GM12865 (cell line): ENCODE data around the gene AMZ2.
"Not testable (repeated sequence)": the region's sequence is repeated elsewhere in the genome, so short reads cannot be mapped to it uniquely, and the experiment has no call there.

Experiments
- DNase-seq: peaks from one replicate; pipeline ENCODE4 v3.0.0; 2010; ENCODE audit warnings: low read depth
- H3K4me3 ChIP-seq: 2 replicates; pipeline ENCODE4 v1.5.1; 2011; ENCODE audit warnings: mild to moderate bottlenecking, low read depth, low read length, control low read depth
- TF ChIP-seq, protein P1 (sequence below): IDR thresholded peaks from 2 replicates; pipeline ENCODE4 v1.5.1; 2011; ENCODE audit warnings: low read length, control low read depth, low read depth, inconsistent platforms; ENCODE audit not compliant: insufficient read depth; ENCODE audit errors: missing control alignments

Gene AMZ2

DNA sequence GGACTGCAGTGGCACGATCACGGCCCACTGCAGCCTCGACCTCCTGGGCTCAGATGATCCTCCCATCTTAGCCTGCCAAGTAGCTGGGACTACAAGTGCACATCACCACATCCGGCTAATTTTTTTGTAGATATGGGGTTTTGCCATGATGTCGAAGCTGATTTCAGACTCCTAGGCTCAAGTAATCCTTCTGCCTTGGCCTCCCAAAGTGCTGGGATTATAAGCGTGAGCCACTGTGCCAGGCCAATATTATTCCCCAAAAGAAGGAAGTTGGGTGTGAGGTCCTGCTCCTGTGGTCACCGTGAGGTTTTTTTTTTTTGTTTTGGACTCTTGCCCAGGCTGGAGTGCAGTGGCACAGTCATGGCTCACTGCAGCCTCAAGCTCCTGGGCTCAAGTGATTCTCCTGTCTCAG lies 1.5 kb downstream of the AMZ2 start:
- H3K4me3 ChIP-seq = peak overlapping the region; percentile 98
- DNase-seq = peak; percentile 61
- TF ChIP-seq, protein P1, sequence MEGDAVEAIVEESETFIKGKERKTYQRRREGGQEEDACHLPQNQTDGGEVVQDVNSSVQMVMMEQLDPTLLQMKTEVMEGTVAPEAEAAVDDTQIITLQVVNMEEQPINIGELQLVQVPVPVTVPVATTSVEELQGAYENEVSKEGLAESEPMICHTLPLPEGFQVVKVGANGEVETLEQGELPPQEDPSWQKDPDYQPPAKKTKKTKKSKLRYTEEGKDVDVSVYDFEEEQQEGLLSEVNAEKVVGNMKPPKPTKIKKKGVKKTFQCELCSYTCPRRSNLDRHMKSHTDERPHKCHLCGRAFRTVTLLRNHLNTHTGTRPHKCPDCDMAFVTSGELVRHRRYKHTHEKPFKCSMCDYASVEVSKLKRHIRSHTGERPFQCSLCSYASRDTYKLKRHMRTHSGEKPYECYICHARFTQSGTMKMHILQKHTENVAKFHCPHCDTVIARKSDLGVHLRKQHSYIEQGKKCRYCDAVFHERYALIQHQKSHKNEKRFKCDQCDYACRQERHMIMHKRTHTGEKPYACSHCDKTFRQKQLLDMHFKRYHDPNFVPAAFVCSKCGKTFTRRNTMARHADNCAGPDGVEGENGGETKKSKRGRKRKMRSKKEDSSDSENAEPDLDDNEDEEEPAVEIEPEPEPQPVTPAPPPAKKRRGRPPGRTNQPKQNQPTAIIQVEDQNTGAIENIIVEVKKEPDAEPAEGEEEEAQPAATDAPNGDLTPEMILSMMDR = no peak

DNA sequence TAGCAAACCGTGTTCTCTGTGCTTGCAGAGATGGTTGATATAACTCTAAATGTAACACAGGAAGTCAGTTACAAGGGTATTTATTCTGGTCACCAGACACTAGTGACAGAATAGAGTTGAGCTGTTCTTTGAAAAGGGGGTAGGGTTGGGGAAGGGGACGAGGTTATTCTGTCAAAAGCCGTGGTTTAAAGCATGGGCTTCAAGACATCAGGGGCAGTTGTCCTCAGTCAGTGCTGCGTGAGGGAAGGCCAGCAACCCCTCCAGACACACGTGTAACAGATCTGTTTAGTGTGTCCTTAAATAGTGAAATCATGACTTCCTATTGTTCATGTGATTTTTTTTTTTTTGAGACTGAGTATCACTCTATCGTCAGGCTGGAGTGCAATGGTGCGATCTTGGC lies 5.6 kb downstream of the AMZ2 start:
- not testable (repeated sequence) for H3K4me3 ChIP-seq, DNase-seq

DNA sequence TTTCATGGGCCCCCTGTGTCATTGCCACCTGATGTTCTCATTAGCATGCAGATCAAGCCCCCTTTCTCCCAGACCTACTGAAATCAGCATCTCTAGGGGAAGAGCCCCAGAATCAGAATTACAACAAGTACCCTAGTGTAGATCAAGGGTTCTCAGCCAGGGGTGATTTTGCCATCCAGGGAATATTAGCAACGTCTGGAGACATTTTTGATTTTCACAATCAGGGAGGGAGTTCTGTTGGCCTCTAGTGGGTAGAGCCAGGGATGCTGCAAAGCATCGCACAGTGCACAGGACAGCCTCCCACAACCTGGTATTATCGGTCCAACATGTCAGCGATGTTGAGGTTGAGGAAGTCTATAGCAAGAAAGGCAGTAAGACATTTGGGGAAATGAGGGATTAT lies 7.3 kb downstream of the AMZ2 start:
- TF ChIP-seq, protein P1 = no peak
- no peak overlapping the region for H3K4me3 ChIP-seq
- DNase-seq = no peak

DNA sequence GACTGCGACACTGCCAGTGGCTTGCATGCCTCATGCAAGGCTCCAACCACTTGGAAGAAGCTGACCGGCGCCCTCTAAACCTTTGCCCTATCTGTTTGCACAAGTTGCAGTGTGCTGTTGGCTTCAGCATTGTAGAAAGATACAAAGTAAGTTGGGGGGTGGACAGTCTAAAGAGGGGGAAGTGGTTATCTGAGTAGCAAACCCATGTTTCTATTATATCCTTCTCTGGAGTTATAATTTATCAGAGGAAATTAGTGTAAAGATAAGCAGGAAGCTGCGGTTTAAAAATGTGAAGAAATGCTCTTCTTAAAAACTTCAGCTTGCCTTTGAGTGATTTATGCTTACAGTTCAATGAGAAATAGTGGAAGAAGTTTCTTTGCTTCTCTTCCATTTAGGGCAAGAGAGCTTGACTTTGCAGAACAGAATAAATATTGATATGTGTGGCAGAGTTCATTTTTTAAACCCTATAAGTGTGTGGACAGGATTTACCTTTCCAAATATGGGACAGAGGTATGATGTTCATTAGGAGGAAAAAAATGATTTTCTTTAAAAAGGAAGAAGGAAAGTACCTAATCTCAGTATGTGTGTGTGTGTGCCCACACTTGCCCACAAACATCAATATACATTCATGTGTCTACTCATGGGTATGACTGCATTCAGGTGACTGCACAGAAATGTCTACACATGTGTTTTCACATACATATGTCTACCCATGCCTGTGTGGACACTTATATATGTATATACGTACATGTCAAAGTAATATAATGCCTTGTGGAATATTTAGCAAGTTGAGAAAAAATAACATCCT lies 8.1 kb downstream of the AMZ2 start:
- no peak for DNase-seq
- TF ChIP-seq, protein P1 = no peak
- H3K4me3 ChIP-seq = no peak overlapping the region

DNA sequence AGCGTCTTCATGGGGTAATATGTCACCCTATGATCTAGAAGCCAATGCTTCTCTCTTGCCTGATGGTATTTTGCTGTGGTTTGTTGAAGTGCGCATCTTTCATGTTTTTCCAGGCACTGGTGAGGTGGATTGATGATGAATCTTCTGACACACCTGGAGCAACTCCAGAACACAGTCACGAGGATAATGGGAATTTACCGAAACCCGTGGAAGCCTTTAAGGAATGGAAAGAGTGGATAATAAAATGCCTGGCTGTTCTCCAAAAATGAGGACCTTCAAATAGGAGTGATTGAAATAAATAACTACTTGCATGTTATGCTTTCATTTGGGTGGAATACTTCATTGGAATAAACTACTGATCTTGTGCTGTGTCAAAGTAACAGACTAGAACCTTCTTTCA lies 8.9 kb downstream of the AMZ2 start:
- not testable (repeated sequence) for H3K4me3 ChIP-seq, DNase-seq

DNA sequence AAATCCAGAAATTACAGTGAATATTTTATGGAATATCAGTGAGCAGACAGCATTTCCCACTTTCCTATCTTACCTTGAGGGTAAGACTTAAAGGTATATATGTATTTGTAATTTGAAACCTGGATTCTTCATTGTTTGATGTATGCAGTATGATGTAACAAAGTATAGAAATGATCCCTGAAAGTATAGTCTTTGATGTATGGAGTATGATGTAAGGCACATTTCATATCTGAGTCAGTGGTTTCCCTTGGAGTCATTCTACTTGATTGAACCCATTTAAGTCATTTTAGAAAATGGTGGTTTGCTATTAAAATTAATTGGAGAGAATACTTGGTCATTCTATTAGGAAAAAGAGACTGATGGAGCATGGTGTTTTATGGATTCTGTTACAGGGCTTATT lies 10.1 kb downstream of the AMZ2 start:
- no peak overlapping the region for H3K4me3 ChIP-seq
- no peak for DNase-seq
- TF ChIP-seq, protein P1 = no peak

DNA sequence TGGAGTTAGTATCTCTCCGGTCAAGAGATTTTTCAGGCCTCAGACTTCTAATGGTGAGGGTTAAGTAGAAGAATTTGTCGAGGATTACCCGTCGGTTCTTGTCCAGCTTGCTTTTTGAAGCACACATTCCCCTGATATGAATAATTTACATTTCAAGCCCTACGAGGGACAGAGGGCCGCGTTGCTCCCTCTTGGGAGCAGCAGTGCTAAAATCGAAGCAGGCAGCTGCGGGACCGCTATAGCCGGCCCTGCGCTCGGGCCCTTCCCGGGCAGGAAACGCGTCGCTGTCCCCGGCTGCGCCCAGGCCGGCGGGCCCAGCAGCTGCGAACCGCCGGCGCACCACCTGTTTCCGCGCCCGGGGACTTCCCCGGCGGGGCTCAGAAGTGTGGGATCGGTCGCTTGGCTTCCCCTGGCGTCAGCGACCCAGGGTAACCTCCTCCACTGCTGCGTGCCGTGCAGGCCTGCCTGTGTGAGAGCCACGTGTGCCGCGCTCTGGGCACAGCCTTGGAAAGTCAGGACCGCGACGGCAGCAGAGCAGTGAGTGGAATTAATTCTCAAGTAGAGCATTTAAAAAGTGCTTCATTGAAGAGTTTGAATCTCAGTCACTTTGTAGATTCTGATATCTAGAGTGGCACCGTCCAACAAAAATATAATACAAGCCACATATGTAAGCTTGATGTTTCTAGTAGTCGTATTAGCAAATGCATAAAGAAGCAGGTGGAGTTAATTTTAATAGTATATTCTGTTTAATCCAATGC lies 11.2 kb downstream of the AMZ2 start:
- DNase-seq = peak; percentile 92
- H3K4me3 ChIP-seq = peak overlapping the region; percentile 59

DNA sequence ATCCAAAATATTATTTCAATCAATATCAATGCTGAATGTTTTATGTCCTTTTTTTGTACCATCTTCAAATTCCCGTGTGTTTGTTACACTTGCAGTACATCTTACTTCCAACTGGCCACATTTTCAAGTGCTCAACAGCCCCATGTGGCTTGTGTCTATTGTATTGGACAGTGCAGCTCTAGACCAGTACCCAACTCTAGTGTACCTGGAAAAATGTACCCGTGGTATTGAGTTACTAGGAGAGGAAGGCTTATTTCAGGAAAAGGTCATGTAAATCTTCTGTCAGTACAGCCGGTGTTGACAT lies 11.8 kb downstream of the AMZ2 start:
- peak overlapping the region; percentile 59 for H3K4me3 ChIP-seq

DNA sequence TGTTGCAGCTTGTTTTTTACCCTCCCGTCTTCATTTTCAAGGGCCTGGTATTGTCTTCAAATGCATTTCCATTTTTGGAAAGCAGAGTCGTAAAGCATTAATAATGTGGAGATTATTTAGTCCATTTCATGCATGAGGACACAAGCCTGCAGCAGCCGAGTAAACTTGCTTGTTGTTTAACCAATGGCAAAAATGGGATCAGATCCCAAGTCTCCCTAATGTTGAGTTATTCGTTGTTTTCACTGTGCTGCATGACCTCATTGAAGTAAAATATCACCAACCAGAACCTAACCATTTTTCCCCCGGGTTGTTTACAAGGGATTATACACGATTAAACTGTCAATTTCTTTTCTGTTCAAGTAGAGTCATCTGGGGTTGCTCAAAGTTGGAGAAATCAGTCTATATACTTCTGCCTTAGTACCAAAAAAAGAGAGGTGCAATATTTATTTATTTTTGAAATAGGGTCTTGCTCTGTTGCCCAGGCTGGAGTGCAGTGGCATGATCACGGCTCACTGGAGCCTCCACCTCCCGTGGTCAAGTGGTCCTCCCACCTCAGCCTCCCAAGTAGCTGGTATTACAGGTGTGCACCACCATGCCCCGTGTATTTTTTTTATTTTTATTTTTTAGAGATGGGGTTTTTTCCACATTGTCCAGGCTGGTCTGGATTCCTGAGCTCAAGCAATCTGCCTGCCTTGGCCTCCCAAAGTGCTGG lies 12.4 kb downstream of the AMZ2 start:
- no peak for DNase-seq
- H3K4me3 ChIP-seq = no peak overlapping the region; the same call in 1 of the 2 replicates
- TF ChIP-seq, protein P1 = no peak

More for the DNA sequence above, 11.8 kb downstream of the AMZ2 start:
- peak; percentile 26 for DNase-seq

DNA sequence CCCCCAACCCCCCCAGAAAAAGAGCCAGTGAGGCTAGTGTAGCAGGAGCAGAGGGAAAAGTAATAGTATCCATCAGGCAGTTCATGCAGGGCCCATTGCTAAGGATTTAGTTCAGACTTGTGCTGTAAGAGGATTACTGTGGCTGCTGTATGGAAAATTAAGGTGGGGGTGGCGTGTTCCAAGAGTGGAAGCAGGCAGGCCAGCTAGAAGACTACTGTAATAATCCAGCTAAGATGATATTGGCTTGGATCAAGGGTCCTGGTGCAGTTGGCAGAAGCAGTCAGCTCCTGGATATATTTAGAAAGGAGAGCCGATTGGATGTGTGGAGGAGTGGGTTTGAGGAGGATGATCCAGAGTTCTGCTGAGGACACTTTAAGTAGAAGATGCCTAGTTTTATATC lies 14.6 kb downstream of the AMZ2 start:
- not testable (repeated sequence) for H3K4me3 ChIP-seq, DNase-seq
